ENCODE results near the gene RSPO1. TPM values are rescaled to one million over a fixed set of nuclear protein-coding genes. Genes with fewer than 3 reads are reported as not detected.

Gene RSPO1
- total RNA-seq, 1 donor from 2014 or later: 2.5 TPM

- no peak for DNase-seq
These were observed 22.2 kb upstream of the RSPO1 start for GRCh38 chr1:37656881-37657280.

GRCh38 chr1:37656026-37656425 is 21.3 kb upstream of the RSPO1 start:
- peak; percentile 30 for DNase-seq

DNA sequence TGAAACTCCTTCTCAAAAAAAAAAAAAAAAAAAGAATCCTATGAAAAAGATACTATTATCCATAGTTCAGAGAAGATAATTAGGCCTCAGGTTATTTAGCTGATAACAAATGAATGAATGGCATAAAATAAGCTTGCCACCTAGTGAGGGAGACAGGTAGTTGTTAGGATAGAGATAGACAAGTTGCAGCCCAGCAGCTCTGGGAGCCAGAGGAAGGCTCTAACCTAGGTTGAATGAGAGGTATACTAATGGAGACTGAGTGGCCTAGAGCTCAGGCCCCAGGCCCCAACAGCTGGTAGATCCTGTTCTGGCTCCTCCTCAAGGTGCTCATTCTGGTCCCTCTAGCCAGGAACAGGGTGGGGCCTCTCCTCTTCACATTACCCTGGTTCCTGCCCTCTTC is 20.6 kb upstream of the RSPO1 start:
- no peak for DNase-seq

- DNase-seq: no peak
These were observed 19.2 kb upstream of the RSPO1 start for GRCh38 chr1:37653906-37654305.

DNA sequence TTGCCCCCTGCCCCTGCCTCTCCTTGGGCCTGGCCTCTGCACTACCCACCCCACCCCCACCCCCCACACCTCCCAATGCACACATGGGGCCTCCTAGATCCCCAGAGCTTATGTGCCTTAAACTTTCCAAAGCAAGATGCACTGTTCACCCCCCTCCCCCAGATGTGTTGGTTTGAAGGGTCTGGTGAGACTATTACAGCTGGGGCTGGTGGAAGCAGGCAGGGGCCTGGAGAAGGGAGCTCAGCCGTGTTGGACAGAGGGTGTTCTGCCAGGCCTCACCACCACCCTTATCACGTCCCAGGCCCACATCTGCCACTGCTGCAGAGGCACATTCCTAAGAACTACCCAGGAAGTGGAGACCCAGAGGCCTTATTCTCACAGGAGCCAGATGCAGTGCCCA is 18.3 kb upstream of the RSPO1 start:
- DNase-seq: no peak

DNA sequence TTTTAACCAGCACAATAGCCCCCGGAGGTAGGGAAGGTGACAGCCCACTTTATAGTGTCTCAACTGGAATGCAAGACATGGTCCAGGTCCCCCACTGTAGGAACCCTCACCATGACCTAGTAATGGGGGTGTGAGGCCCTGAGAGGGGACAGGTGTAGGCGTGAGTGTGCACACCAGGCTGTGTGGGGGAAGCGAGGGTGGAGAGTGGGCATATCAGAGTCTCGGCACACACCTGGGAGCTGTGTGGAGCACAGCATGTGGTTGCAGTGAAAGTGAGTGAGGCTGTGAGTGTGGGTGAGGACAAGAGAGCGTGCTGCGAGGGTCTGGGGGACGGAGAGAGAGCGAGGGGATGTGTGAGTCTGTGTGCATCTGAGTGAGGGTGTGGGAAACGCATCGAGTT is 17.1 kb upstream of the RSPO1 start:
- DNase-seq: no peak

GRCh38 chr1:37650721-37651120 is 16.0 kb upstream of the RSPO1 start:
- DNase-seq: no peak

GRCh38 chr1:37650173-37650572 is 15.5 kb upstream of the RSPO1 start:
- DNase-seq: no peak

GRCh38 chr1:37647281-37647680 is 12.6 kb upstream of the RSPO1 start:
- DNase-seq: no peak

DNA sequence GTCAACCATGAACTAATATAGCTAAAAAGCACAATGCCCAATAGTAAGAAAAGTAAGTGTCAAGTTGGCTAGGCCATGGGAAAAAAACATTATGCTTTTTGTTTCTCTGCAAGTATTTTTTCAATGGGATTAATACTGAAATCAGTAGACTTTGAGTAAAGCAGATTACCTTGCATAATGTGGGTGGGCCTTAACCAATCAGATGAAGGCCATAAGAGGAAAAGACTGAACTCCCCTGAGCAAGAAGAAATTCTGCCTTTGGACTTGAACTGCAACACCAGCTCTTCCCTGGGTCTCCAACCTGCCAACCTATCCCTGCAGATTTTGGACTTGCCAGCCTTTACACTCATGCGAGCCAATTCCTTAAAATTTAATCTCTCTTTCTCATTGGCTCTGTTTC is 6.4 kb upstream of the RSPO1 start:
- DNase-seq: no peak

- DNase-seq: no peak
These were observed 1.7 kb upstream of the RSPO1 start for GRCh38 chr1:37636435-37636834.

DNA sequence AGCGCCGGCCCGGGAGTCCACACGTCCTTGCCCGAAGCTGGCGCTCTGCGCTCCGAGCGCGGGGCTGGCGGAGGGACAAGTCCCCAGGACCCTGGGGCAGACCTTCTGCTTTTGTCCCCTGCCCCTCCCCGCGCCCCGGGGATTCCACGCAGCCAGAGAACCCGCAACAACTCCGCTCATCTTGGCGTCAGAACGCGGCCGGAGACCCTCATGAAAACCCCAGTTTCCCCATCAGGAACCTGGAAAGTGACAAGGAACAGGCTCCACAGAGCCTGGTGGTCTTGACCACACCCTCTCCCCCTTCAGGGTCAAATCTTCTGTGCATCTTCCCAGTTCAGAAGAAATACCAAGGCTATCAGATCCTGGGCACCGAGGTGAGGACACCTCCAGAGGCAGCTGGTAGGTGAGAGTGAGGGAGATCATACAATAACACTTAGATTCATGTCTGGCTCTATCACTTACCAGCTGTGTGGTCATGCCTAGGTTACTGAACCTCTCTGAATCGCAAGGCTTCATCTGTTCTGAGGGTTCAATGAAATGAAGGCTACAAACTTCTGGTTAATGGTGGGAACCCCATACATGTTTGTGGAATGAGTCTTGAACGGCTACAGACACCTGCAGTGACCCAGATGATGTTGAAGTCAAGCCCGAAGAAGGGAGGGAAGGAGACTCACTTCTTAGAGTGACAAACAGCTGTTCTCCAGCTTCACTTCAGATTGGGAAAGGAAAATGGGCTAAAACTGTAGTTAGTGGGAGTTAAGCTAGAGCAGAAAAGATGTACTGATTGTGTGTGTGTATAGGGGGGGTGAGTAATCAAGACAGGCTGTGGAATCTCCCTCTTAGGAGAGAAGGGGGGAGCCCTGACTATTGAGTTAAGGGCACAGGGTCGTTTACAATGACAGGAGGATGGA is 555 bp upstream of the RSPO1 start:
- DNase-seq: no peak

GRCh38 chr1:37633938-37634243 is 801 bp downstream of the RSPO1 start:
- no peak for DNase-seq

DNA sequence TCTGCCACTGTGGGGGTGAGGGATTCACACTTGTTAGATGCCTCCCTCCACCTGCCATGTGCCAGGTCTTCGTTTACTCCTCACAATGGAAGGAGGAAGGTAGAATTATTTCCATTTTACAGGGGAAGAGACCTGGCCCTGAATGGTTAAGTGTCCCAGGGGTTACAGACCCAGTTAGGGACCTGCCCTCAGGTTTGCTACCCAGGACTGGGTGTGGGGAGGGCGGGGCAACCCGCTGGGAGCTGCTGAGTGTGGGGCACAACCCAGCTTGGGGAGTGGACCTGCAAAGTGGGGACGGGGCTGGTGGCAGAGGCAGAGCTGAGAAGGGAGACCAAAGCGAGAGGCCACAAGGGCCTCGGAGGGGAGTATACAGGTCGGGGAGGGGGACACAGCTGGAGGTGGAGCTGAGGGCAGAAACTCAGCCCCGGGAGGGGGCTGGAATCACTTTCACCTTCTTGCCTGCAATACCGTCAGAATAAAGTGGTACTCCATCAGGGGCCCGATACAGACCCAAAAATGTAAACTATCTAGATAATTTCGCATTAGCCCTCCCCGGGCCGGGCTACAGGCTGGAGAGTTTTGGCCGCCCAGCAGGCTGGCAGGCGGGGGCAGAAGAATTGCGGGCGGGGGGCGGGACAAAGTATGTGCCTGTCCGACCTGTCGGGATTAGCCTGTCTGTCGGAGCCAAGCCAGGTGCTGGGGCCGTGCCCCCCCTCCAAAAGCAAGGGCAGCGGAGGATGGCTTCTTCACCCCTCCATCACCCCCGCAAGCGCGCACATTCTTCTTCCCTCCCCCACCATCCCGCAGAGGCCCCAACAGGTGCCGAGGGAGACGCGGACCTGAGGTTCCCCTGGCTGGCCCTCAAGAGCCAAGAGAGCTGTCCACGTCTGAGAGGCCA is 1.4 kb downstream of the RSPO1 start:
- no peak for DNase-seq

DNA sequence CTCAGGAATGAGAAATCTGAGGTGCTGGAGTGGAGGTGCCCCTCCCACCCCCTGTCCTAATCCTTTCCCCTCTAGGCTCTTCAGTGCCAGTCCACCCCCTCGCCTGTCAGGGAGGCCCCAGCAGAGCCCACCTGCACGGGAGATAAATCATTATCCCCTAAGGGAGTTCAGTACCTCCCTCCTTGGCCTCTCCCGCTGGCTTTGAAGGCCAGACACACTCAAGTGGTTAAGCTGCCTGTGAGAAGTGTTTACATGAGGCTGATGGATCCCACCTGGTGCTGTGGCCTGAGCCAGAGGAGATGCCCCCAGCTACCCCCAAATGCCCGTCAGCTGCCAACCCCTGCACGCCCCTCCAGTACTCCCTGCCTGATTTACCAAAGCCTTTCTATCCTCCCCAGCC is 3.7 kb downstream of the RSPO1 start:
- peak; percentile 35 for DNase-seq

DNA sequence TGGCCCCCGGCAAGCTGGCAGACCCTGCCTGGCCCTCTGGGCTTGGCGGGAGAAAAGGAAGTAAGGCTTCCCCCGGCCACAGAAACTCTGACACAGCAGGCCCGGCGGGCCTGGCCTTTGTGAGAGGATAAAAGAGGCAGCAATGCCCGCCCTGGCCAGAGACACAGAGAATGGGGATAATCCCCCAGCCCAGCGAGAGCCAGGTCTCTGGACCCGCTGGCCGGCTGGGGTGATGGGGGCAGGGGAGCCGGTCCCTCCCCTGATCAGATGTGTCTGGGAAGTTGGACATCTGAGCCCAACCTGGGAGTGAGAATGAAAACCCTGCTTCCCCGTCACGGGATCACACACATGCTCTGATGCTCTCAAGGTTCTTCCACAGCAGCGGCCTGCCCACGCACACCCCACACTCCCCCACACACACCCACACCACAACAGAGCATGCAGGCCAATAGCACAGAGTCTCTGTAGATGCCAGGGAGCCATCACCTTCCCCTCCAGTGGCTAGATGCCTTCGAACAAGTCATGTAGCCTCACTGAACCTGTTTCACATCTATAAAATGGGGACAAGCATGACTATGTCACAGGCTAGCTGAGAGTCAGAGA is 4.2 kb downstream of the RSPO1 start:
- no peak for DNase-seq

DNA sequence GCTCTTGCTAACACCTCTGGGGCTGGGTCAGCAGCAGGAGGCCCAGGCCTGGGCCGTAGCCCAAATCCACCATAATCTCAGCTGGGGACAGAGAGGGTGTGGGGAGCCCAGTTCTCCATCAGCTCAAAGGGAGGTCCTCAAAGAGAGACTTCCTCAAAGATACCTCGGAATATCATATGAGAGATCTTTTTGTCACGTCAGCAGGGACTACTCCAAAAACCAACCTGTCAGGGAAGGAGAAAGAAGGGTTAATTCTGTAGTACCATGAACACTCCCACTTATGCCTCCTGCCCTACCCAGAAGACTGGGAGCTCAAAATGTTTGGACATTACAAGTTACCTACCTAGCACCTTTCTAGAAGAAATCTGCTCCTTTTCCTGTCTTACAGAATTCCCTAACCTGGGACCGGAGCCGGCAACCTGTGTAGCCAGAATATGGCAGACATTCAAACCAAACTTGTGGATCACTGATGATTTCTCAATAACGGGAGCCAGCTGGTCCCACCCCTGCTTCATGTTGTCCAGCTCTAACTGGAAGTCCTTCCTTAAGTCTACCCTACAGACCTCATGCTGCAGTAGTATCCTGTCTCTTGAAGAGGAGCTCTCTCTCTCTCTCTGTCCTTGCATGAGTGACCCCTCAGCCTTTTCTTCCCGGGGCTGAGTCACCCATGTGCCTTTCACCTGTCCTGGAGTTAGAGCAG is 4.8 kb downstream of the RSPO1 start:
- no peak for DNase-seq

- no peak for DNase-seq
These were observed 5.7 kb downstream of the RSPO1 start for GRCh38 chr1:37629008-37629407.

DNA sequence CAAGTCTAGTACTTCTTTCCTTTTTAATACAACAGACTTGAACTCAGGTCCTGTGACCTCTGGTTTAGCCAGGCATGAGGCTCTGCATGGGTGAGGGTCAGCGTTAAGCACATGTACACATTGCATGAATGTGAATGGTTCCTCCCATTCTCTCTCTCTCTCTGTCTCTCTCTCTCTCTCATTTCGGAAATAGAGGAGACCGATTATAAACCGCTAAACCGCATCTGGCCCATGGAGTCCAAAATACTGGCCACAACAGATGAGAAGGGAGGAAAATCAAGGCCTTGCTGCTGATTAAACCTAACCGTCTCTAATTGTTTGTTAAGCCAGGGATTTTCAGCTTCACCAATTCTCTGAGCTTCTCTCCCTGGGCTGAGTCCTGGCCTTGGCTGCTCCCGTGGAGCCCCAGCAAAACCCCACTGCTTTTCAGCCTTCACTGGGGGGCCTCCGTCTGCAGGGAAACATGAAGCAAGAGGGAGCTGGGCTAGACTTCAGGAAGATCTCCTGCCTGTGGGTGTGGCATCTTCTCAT is 6.6 kb downstream of the RSPO1 start:
- no peak for DNase-seq

GRCh38 chr1:37622131-37622530 is 12.6 kb downstream of the RSPO1 start:
- DNase-seq: no peak

DNA sequence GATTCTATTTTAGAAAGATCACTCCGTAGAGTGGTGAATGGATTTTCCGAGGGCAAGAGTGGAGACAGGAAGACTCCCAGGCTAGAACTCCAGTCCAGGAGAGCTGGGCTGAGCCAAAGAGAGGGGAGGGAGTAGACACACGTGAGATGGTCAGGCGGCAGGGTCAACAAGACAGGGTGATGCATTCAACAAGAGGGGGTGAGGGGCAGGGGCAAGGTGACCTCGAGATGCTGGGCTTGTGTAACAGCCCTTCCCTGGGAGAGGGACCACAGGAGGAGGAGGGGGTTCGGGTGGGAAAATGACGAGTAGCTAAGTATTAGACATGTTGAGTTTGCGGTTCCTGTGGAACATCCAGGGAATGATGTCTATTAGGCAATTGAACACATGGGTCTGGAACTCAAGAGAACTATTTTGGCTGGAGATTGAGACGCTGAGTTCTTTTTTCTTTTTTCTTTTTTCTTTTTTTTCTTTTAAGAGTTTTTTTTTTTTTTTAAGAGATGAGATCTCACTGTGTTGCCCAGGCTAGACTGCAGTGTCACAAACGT is 13.3 kb downstream of the RSPO1 start:
- no peak for DNase-seq

- DNase-seq: no peak
These were observed 14.0 kb downstream of the RSPO1 start for GRCh38 chr1:37620707-37621106.

Measured in tongue (tissue), 2 donors.